Stimulated activated CD4-positive, alpha-beta T cell treated with anti-CD3 and anti-CD28 coated beads, Interleukin-12 subunit alpha, Interleukin-12 subunit beta, amount 100 ng/mL, for 48 hours (primary cell): ENCODE results near the gene DOCK9.
"Not testable (repeated sequence)": the region's sequence is repeated elsewhere in the genome, so short reads cannot be mapped to it uniquely, and the experiment has no call there.

Experiments used
- DNase-seq, 3 donors: peaks; one replicate each; pipeline ENCODE4 v3.0.0-alpha.2; 2020; ENCODE audit warnings: low read depth in 2 of 3, low spot score in 1 of 3

DOCK9 gene

DNA sequence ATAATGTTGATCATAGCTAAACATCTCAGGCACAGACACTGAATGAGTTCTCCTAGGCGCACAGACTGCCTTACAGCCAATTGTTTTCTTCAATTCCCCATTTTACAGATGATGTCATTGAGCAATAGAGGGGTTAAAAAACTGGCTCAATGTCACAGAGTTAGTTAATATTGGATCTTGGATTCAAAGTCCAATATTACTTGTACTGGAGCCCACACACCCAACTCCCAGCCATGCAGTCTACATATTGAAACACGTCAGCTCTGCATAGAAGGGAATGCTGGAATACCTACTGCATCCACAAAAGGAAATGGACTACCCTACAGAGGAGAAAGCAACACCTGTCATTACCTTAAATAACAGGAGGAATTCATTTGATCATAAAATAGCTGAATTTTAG lies 149.2 kb downstream of the DOCK9 start:
- no peak for DNase-seq

DNA sequence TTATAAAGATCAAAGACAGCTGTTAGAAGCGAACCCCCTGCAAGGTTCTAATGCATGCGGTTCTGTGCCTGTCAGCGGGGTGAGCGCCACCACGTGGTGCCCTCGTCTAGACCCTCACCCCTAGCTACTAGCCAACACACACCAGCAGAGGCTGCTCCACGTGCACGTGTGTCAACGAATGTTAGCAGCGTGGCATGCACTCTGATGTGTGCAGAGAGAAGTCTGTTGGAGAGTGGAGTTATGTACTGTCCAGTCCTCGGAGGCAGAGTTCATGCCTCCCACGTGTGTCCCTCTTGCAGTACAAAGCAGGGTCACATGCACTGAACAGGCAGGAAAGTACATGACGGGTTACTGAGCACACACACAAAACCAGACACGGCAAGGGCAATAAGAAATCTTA lies 150.4 kb downstream of the DOCK9 start:
- DNase-seq, result no peak

DNA sequence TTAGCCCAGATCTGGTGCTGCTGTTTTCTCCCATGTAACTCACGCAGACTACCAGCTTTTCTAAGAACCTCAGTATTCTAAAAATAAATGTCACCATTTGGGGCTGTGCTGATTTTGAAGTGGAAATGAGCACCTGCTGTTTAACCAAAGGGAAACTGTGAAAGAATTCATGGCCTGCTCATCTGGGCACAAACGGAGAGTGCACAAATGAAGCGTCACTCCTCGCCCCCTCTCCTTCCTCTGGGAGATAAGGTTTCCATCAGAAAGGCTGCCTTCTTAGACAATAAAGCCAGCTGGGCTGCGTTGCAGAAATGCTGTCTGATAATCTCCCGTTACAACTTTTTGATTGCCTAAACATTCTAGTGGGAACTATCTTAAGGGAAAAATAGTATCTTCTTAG lies 151.7 kb downstream of the DOCK9 start:
- no peak for DNase-seq

DNA sequence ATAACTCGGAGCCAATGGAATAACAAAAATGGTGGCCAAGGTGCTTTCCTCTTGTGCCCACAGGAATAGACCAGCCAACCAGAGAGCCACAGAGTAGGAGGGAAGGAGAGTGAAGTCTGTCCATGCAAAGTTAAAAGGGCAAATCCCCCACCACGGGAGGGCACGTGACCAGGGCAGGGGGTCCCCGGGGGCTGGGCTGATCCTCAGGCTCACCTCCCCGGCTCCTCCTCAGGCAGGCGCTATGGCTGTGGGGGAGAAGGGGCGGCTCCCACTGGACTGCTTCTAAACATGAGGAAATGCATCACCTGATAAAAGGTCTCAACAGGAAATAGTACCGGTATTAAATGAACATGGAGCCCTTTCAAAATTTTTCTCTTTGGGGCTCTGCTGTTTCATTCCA lies 152.2 kb downstream of the DOCK9 start:
- DNase-seq, result no peak

DNA sequence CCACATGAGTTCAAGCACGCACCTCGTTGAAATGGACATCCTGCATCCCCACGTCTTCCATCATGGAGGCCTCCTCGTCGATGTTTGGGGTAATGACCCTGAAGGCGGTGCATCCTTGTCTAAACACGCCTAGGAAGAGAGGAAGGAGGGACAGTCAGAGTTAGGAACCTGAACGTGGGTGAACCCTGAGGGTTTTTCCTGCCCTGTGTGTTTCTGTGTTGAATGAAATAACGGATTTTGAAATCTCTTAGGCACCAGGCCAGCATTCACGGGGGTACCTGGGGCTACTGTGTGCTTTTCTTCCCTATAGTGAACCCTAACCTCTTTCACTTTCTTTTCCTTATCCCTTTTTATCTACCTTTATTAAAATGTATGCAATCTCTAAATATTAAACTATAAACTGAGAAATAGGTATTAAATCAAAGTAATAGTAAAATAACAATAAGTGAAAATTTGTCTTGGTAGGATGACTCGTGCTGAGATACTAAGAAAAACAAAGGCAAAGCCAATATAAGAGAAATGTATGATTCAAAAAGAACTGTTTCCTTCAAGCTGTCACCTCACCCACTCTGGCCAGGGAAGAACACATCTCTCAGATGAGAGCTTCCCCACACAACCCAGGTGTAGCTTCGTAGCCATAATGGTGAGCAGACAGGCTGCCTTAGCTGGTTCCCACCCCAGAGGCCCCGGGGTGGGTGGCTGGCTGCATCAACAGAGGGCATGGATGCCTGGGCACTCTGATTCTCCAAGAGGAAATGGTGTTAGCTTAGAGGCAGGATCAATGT lies 153.3 kb downstream of the DOCK9 start:
- peak in 1 of 3 donors; percentile 4 for DNase-seq

DNA sequence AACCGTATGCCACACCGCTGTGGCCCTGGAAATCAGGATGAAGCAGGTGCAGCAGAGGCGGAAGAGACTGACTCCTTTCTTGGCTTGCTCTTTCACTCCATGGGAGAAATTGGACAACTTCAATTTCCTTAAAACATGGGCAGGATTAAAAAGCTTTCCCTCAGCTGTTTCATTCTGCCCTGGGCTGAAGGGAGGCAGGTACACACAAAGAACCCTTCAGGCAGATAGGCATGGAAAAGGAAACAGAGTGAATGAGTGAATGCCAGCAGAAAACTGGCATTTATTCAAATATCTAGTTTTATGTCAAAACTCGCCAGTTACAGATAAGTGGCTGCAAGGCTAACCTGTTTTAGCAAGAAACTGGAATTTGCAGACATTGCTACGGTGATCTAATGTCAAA lies 154.4 kb downstream of the DOCK9 start:
- no peak for DNase-seq

DNA sequence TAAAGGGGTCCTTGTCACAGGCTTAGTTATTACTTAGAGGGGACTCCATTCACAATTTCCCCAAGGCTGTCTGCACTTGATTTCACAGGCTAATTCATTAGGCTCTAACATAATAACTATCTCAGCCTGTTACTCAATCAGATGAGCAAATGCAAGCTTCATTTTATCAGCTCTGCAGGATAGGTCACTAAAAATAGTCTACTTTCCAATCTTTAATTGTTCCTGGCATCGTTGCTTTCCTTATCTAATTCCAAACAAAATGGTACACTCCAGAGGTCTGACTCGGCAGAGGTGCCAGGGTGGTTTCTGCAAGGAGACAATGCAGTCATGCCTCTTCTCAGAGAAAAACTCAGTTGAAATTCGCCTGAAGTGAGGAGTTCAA lies 155.6 kb downstream of the DOCK9 start:
- DNase-seq, result no peak

DNA sequence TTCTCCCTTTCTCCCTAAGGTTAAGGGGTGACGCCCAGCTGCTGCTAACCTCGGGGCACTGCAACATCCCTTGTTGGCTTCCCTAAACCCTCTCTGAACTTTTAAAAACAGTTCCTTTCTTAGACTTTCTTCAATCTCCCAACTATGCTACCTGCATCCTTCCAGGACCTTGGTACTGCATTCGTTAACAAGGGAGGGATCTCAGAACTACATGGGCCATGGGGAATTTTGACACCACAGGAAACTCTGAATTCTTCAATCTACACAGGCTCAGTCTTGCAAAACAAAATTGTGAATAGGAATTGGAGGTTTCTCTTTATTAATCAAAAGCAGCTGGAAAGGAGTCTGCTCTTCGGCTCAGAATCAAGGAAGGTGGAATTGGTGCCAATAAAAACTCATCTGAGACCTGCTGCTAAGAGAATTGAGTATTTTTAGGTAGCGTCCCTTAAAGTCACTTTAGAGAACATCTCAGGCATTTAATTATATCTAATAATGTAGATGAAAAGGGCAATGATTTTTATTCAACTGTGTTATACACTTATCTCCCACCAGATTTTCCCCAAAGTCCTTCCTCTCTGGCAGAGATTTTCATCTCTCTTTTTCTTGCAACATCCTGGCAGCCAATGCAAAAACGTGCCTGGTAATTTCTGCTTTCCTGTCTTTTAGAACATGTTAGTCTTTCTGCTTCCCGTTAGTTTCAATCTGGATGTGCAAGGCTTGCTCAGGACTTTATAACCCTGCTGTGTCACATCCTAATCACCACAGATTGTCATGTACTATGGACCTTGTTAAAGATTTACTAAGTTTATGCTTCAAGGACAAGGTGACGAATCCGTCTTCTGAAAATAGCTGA lies 156.3 kb downstream of the DOCK9 start:
- DNase-seq, result no peak

DNA sequence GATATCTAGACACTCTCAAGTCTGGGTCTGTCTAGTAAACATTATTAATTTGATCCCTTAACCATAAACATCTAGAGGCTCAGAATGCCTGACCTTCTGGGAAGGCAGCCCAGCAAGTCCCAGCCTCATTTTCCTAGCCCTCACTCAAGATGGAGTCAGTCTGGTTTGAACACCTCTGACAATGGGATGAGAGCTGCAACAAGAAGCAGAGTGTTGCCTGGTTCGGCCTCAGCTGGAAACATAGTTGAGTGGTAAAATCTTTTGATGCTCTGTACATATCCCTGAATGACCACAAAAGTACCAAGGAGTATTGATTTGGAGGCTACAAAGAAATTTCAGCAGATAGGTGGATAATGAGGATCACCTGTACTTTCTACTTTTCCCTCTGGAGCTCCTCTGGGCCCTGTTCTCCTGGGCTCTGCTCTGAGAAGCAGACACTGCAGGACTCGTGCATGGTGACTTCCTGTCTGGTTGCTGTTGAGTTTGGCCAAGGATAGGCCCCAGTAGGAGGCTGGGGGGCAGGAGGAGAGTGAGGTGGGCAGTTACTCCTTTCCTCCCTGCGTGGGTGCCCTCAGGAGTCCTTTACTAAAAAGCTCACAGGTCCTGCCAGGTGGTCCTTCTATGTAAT lies 157.0 kb downstream of the DOCK9 start:
- DNase-seq, result no peak

DNA sequence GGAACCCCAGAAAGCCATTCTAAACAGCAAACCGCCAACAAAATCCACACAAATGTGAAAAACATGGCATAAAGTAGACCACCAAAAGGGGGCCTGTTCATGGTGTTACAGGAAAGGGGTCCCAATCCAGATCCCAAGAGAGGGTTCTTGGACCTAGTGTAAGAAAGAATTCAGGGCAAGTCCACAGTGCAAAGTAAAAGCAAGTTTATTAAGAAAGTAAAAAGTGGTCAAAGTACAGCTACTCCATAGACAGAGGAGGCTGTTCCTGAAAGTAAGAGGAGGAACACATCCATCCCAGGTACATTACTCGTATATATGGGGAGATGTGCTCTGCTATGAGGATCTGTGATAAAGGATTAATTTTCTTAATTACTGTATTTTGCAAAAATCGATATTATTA lies 157.6 kb downstream of the DOCK9 start:
- DNase-seq, result no peak

DNA sequence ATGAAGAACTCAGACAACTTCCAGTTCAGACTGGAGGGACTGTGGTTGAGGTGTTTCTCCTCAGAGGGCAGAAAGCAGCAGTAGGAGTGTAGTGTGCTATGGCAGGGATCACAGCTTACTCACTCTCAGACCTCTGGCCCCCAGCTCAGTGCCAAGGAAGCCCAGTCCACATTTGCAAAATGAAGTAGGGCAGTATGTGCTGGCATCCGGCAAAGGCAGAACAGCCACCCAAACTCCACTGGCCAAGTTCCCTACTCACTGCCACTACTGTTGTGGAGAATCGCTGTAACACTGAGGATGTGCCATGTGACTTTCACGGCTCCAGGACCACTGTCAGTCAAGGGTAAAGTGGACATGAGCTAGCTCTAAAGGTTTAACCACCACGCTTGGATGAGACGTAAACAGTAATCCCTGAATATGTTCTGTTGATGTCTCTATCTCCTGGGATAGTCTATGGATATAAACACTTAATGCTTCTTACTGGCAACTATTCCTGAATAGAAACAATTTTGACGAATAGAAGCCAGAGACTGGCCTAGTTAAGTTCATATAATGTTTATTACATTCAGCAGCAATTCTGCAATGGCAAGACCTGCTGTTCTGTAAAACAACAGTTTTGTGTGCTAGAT lies 158.4 kb downstream of the DOCK9 start:
- no peak for DNase-seq

DNA sequence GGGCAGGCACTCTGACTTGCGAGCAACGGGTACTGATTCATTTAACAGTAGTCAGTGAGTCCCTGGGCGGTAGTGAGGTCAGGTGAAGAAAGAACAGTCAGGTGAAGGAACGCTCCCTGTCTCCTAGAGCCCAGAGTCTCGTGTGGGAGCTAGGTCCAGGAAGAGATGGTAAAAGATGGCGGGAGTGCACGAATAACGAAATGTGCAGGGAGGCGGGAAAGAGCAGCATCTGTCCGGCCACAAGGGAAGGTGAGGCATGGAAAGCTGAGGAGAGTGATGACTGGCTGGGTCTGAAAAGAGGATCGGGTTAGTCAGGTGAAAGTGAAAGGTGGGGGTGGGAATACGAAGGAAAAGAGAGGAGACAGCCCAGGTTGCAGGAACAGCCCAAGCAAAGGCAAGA lies 161.5 kb downstream of the DOCK9 start:
- DNase-seq, result no peak

DNA sequence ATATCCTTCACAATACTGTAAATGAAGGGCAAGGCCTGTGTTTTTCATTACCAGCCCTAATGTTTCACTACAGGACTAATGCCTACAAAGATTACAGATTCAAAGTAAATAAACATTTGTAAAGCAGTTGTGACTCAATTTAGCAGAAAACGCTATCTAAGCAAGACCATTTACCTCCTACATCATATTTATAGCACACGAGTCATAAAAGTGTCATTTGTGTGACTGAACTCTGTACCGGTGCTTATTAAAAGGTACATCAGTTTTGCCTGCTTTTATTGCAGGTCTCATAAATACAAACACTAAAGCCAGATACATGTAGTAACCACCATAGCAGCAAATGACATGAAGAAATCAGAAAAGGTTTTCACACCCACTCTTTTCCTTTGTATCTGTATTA lies 163.9 kb downstream of the DOCK9 start:
- DNase-seq, result no peak

DNA sequence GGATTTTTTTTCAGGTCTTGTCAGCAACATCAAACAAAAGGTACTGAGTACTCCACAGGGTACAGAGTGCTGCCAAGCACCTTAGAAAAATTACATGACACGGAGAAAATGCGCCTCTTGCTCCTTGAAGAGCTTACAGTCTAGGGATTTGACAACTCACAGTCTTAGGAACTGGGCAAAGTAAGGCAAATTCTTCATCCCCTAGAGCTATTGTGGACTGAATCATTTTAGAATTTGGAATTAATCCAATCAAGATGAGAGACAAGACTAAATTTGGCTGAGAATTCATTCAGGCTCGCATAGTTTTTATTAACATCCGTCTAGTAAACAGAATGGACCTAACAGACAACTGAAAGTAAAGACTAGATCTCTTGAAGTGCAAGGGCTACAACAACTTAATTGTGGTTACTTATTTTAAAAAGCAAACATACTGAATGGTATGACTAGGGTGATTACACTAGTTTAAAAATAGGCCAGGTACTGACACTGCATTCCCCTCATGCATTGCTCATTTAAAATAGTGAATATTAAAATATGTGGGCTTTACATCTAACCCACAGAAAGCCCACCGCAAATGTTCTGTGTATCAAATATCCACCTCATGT lies 165.6 kb downstream of the DOCK9 start:
- DNase-seq, result not testable (repeated sequence)

DNA sequence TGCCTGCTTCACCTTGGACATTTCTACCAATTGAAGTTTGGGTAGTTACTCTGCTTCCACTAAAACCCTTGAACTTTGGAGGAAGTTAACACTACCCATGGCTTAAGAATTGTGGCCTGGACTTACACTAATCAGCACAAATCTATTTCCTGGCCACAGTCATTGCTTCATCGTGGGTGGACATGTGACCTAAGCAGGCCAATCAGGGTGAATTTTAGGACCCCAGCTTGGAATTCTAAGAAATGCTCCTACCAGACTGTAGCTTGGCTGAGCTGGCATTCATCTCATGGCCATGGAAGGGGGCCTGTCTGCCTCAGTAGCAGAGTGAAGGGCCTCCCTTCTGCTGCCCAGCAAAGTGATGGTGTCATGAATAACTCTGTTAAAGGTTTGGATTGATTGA lies 167.1 kb downstream of the DOCK9 start:
- no peak for DNase-seq

DNA sequence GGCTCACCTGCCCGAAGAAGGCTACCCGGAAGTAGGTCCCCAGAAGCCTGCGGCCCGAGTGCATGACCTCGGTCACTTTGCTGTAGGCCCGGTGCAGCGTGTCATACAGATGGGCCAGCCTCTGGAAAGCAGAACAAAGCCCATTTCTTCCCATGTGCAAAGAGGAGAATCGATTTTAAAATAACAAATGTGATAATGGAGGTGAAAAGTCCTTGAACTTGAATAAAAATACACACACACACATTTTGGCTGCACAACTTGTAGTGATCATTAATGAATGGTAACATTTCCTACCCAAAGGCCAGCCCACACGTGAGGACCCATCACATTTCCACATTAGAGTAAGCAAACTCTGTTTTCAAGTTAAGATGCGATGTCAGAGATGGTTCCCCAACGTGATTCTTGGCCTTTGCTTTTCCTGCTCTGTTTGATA lies 168.5 kb downstream of the DOCK9 start:
- no peak for DNase-seq

DNA sequence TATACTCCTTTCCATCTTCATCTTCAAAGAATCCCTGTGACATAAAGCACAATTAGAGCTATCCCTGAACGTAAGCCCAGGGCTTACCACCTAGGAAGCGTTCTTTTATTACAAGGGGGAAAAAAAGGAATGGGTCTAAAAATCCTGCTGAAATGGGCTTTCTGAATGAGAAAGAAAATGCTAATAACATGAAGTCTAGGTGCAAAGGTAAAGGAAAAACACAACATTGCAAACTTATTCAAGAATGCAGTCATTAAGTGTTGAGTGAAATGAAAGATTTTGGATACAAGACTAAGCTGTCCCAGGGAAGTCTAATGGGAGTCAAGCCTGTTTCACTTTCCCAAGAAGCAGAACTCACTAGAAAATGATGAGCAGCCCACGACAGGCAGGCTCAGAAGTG lies 170.1 kb downstream of the DOCK9 start:
- no peak for DNase-seq

DNA sequence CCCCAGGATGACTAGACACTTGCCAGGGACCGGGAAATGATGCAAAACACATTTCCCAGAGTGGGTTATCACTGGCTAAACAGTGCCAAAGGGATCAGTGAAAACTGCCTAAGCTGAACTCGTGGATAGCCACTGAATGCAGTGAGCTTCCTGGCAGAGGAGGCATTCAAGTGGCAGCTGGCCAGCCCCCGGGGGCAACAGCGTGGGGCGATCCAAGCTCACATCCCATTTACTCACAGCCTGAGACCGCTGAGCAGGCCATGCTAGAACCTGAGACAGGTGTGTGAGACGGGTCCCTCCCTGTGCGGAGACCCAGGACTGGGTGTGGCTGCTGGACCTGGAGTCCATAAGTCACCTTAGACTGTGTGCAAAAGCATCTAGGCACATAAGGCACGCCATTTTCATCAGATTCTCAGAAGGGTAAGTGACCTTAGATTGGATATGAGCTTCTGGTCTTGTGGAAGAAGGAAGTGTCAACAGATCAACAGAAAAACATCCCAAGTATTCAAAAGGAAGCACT lies 173.5 kb downstream of the DOCK9 start:
- DNase-seq, result no peak

DNA sequence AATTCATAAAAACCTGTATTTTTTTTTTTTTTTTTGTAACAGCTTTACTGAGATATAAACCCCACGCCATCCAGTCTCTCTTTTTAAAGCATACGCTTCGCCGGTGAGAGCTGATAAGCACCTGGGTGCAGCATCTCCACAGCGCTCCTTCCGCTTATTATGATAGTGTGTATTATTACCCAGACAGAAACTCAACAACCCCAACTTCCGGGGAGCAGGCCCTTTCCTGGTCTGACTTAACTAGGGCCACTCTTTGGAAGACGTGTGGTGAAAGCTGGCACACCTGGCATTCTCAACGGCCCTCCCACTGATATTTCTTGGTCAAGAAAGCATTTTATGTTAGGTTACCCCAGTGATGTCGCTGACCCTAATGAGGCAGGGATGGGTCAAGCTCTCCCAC lies 173.9 kb downstream of the DOCK9 start:
- DNase-seq, result no peak

DNA sequence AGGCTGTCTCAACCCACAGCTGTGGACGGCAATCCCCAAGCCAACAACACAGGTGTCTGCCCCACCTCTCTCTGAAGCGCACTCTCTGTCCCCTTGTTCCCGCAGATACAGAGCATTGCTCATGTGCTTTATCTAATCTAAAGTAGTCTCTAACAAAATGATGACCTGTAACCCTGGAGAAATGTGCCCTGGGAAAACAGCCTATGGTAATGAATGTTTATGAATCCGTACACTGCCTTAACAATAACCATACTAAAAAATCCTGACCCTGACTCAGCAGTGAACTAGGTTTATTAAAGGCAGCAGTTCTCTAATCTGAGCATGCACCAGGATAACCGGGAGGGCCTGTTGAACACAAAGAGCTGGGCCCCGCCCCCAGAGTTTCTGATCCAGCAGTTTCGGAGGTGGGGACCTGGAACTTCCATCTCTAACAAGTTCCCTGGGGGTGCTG lies 174.7 kb downstream of the DOCK9 start:
- no peak for DNase-seq

DNA sequence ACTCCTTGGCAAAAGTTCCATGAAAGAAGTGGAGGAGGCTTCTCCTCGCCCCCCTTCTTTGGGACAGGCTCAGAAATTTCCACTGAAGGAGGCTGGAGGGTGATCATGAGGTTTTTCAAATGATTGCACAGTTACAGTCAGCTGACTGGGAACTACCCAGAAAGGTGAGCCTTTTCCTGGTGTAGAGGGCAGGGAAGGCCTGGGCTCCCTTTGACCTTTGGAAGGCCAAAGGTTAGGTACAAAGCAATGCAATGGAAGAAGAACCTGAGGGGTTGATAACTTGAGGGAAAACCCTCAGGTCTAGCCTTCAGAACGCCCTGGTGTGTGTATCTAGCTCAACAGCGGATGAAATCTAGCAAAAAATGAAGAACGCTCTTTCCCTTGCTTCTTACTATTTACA lies 175.3 kb downstream of the DOCK9 start:
- DNase-seq, result no peak
